GM21423 (cell line): Measurements from ENCODE around the gene USP11.

Source experiments
- ATAC-seq: cut with Tn5 transposase; IDR thresholded peaks from one replicate; pipeline ENCODE4 v1.9.1; 2021; ENCODE audit warnings: mild to moderate bottlenecking, moderate library complexity; ENCODE audit not compliant: unreplicated experiment

The USP11 gene

DNA sequence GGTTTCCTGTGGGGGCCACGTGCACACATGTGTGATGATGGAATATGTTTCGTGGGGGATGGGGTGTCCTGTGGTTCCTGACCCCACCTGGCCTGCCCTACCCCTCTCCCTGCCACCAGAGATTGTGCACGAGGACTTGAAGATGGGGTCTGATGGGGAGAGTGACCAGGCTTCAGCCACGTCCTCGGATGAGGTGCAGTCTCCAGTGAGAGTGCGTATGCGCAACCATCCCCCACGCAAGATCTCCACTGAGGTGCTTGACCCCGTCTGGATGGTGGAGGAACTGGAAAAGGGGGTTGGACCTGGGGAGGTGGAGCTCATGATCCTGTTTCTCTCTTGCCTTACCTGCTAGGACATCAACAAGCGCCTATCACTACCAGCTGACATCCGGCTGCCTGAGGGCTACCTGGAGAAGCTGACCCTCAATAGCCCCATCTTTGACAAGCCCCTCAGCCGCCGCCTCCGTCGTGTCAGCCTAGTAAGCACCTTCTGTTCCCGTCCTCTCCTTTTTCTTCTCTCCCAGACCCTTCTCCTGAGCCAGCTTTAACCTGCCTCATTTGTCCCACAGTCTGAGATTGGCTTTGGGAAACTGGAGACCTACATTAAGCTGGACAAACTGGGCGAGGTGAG lies 8.4 kb upstream of the USP11 start:
- no peak for ATAC-seq

DNA sequence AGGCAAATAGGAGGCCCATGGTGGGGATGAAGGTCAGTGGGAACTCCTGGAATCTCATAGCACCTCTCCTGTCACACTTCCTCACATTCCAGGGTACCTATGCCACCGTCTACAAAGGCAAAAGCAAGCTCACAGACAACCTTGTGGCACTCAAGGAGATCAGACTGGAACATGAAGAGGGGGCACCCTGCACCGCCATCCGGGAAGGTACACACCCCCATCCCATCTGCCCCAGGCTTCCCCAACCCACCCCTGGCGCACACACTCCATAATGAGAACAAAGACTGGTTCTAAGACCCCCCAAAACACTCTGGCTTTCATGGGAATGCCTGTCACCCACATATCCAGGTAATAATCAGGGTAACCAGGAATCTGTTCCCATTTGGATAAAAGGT lies 7.9 kb upstream of the USP11 start:
- ATAC-seq = no peak

DNA sequence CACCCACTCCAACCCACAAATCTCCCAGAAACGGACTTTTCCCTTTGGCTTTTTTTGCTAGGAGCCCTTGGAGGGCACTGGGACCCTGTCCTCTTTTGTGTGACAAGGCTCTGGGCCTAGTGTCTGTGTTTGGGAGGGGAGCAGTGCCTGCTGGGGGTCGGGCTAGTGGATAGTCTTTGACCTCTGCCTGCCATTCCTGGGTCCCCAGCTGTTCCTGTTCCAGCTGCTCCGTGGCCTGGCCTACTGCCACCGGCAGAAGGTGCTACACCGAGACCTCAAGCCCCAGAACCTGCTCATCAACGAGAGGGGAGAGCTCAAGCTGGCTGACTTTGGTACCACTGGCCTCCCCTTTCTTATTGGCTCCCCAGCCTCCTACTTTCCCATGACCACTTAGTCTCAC lies 6.7 kb upstream of the USP11 start:
- ATAC-seq = no peak

DNA sequence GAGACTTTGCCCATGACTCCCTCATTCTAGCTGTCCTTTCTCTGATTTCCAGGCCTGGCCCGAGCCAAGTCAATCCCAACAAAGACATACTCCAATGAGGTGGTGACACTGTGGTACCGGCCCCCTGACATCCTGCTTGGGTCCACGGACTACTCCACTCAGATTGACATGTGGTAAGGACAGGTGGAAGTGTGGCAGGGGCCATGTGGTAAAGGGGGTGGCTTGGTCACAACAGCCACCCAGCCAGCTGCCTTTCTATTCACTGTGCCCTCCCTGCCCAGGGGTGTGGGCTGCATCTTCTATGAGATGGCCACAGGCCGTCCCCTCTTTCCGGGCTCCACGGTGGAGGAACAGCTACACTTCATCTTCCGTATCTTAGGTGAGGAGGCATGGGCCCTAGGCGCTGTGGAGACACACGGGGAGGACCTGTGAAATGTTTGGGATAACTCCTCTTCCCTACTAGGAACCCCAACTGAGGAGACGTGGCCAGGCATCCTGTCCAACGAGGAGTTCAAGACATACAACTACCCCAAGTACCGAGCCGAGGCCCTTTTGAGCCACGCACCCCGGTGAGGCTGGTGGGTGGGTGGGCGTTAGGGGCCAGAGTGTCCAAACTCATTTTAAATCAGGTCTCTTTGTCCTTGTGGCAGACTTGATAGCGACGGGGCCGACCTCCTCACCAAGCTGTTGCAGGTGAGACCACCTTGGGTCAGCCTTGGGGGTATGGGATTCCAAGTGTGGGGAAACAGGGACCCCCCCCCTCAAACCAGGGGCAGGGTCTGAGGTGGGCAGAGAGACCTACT lies 6.1 kb upstream of the USP11 start:
- no peak for ATAC-seq

DNA sequence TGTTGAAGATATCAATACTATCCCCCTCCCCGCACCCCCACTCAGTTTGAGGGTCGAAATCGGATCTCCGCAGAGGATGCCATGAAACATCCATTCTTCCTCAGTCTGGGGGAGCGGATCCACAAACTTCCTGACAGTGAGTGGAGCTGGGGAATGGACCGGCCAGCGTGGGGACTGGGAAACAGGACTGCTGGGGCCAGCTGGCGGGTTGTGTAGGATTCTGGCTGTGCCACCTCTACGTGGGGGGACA lies 5.5 kb upstream of the USP11 start:
- ATAC-seq = no peak

DNA sequence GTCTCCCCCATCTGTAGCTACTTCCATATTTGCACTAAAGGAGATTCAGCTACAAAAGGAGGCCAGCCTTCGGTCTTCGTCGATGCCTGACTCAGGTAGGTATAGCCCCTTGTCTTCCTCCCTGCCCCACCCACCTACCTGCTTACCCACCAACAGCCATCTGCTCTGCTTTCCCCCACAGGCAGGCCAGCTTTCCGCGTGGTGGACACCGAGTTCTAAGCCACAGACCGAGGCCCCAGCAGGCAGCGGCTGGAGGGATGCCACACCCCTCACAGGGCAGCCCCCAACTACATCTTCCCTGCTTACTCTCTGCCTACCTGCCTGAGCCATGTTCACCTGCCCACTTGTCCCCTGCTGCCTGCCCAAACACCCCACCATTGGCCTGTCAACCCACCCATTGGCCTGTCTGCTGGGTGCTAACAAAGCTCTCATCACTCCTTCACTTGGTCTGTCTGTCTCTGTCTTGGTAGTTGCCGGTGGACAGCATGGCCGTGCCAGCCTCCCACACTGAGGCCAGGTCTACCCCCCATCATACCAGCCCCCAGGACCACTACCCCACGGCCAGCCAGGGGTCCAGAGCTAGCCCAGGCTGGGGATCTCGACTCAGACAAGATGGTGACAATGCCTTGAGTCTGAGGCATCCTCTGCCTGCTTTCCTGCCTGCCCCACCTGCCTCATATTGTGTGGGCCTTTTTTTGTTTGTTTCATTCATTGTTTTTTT lies 4.1 kb upstream of the USP11 start:
- no peak for ATAC-seq

DNA sequence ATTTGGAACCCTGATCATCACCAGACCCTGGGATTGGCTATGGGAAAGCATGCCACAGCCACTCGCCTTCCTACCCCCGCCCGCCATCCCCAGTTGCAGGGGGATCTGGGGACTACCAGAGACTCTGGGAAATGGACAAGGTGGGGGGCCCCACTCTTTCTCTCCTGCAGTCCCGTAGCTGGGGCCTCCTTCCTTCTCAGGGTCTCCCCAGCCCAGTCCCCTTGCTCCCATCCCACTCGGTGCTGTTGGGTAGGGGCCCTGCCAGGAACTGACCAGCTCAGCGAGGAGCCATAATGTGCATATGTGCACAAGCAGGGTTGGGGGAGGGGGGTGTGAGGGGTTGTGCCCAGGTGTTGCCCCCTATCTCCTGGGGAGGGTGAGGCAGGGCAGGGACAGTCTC lies 3.4 kb upstream of the USP11 start:
- ATAC-seq = no peak

DNA sequence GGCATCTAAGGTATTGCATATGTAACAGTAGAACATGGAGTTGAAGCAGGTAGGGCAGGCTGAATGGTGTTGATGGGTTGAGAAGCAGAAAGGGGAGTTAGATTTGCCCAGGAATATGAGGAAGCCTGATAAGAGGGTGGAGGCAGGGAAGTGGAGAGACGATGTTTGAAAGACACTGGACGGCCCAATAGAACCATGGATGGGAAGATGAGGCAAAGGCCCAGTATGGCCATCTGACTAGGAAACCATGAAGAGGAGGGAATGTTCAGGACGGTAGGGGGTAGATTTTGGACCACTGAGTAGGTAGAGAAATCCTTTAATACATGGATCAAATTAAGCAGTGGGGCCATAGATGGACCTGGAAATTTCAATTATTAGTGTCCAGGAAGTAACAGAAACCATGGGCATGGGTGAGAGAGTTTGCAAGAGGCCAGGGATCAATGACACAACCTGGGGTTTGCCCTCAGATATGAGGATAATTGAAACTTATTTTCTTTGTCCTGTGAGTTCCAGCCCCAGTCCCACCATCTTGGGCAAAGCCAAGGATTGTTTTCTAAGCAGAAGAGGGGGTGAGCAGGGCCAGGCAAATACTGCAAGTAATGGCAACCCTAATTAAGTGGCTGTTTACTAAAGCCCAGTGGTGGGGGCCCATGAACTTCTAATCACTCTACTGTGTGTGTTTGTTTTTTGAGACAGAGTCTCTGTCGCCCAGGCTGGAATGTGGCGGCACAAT lies 2.5 kb upstream of the USP11 start:
- ATAC-seq = no peak

DNA sequence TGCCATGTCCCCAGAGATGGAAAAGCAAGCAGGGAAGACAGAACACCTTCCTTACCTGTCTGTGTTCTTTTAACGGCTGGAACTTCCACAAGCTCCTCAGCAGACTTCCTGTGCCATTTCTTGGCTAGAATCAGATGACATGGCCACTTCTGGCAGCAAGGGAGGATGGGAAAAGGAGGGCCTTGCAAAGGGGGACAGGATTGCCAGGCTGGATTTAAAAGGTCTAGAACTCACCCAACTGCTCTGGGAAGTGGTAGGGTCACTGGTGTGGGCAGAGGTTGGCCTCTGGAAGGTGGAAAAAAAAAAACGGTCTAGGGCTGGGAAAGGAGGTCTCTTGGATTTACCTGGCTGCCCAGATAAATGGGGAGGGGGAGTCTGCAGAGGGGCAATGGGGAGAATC lies 1.6 kb upstream of the USP11 start:
- no peak for ATAC-seq

DNA sequence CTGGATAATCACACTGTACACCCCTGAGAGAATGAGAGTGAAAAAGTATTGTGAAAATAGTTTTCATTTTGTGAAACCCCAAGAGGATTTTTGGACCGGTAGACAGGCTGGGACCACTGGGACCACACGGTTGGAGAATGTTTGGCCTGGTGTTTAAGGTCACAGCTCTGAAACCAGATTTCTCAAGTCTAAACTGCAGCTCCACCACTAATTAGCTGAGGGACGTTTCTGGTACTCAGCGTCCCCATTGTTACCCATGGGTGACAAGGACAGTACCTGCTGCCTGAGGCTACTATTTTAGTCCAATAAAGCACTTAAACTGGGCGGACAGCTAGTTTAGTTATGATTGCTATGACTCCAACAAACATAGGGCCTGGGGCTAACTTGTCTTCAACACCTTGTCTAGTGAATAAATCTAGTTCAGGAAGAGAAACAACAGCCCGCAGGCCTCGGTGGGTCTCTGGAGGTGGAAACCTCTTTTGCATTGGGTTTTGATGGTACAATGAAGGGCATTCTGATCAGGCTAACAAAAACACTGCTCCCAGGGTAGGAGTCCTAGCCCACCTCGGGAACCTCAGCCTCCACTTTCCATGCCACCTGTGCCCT lies 509 bp upstream of the USP11 start:
- no peak for ATAC-seq

DNA sequence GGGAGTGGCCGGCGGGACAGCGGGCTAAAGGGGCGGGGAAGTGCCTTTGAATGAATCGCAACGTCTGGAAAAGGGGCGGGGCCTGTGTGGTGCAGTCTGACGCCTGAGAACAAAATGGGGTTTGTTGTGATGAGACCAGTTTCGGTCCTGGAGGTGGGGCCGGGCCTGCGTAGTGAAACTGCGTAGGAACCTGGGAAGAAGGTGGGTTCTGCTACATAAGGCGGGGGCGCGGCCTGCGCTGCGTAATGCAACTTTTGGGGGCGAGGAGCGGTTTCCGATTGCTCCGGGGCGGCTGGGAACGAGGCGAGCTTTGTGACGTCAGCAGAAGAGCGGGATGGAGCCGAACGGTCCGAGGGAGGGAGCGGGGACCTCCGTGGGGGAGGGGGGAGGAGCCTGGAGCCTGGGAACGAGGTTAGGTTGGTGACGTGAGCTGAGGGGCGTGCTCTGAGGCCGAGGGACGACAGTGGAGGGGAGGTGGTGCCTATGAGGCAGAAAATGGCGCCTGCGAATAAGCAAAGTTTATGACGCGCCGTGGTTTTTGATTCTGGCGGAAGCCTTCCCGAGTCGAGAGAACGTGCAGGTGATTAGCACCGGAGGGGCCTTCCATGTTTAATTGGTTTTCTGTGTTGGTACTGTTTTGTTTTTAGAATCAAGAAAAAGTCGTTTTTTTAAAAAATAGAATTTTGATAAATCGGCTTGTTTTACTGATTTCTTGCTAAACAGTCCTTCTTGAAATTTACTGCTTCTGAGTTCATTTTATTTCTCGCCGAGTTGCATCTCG lies 714 bp downstream of the USP11 start:
- ATAC-seq = peak; percentile 86

DNA sequence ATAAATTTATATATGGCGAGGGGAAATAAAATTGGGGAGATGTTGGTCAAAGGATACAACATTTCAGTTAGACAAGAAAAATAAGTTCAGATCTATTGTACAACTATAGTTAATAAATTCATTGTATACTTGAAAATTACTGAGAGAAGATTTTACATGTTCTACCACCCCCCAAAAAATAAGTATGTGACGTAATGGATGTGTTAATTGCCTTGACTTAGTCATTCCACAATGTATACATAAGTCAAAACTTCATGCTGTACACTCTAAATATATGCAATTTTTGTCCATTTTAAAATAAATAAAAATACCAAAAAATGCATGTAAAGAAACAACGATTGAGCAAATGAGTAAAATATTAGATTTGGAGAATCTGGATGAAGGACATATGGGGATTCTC lies 1.8 kb downstream of the USP11 start:
- no peak for ATAC-seq

DNA sequence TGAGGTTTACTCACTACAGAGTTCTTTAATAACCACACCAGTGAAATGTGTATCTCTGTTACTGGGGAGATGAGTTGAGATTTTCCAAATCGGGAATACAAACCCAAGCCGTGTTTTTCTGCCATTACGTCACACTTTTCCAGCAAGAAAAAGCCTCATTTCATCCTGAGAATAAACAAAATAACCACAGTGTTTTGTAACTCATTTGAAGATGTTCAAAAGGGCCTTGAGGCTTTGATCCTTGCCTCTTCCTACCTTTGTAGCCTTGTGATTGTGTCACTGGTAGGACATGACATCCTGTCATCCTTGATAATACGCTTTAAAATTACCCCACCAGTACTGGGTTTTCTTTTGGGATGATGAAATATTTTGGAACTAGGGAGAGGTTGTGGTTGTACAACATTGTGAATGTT lies 2.9 kb downstream of the USP11 start:
- ATAC-seq = no peak

DNA sequence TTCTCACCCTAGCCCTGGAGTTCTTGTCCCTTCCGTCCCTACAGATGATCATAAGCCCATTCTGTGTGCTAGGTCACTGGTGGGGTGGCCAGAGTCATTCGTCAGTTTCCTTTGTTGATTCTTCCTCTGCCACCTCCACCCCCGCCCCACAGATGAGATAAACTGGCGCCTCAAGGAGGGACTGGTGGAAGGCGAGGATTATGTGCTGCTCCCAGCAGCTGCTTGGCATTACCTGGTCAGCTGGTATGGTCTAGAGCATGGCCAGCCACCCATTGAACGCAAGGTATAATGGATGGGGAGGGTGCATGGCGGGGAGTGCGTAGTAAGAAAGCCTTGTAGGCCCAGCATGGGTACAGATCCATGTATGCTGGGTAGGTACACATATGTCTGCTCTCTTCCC lies 6.4 kb downstream of the USP11 start:
- no peak for ATAC-seq

DNA sequence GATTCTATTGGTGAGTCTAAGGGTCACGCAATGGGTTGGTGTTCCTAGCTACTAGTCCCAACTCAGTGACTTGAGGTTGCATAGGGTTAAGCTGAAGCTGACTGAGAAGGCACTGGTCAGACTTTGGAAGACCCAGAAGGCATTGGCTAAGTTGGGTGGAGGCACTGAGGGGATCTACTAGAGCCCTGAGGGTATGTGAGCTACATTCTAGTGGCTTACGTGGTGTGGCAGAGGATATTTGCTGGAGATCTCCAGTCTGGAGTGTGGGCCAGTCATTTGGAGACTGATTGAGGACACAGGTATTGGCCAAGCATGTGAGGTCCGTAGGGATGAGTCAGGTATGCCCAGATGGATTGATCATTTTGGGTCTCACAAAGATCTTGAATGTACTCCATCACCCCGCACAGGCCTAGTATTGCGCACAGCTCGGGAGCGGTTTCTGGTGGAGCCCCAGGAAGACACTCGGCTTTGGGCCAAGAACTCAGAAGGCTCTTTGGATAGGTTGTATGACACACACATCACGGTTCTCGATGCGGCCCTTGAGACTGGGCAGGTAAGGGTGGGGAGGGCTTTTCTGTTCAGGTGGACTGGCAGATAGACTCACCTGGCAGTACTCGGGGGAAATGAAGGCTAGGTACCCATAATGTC lies 7.2 kb downstream of the USP11 start:
- no peak for ATAC-seq

DNA sequence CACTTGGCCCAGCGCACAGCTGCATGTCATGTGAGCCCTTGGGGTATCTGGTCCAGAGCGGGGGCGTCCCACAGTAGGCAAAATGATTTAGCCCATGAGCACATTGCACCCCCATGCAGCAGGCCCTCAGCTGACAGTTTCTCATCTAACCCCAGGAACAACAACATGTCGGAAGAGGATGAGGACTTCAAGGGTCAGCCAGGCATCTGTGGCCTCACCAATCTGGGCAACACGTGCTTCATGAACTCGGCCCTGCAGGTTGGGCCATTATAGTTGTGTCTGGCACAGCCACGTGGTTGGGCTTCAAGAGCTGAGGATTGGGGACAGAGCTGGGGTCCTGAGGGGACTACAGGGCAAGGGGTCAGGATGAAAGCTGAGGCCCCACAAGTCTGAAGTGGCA lies 7.8 kb downstream of the USP11 start:
- ATAC-seq = no peak

DNA sequence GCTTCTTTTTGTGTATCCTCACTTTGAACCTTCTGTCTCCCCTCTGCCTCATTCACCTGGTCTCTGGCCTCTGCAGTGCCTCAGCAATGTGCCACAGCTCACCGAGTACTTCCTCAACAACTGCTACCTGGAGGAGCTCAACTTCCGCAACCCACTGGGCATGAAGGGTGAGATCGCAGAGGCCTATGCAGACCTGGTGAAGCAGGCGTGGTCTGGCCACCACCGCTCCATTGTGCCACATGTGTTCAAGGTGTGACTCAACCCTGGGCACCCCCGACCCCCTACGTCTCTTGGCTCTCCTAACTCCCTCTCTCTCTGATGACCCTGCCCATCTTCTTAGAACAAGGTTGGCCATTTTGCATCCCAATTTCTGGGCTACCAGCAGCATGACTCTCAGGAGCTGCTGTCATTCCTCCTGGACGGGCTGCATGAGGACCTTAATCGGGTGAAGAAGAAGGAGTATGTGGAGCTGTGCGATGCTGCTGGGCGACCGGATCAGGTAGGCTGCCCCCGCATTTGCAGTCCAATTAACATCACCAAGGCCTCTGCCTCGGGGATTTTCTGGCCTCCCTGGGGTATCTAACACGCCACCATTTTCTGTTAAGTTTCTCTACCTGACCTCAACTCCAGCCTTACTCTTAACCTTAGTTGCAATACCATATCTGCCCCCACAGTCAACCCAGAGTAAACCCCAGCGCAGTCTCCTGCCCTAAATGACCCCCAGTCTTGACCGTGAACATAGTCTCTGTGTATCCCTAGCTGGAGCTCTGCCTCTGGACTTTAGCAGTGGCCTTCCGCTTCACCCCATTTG lies 8.6 kb downstream of the USP11 start:
- ATAC-seq = no peak

DNA sequence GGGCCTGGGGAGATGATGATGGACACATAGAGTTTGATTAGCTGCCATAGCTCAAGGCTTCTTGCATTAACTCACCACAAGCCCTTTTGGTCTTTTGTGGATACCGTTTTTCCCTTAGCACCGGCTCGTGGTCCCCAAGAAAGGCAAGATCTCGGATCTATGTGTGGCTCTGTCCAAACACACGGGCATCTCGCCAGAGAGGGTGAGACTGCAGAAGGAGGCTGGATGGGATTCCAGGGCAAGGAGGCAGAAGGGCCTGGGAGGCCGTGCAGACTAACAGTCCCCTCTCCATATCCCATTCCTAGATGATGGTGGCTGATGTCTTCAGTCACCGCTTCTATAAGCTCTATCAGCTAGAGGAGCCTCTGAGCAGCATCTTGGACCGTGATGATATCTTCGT lies 9.5 kb downstream of the USP11 start:
- no peak for ATAC-seq

DNA sequence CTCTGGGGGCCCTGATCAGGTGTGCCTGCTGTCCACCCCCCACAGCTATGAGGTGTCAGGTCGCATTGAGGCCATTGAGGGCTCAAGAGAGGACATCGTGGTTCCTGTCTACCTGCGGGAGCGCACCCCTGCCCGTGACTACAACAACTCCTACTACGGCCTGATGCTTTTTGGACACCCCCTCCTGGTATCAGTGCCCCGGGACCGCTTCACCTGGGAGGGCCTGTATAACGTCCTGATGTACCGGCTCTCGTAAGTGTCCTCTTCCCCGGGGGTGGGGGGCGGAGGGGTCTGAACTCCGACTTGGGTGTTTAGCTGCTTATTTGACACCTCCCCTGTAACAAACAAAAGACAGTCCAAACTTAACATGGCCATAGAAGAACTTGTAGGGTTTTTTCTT lies 10.5 kb downstream of the USP11 start:
- ATAC-seq = no peak
